Esophagus squamous epithelium (tissue), 5 donors: ENCODE measurements around the gene ANO6. TPM values are rescaled to one million over a fixed set of nuclear protein-coding genes. Genes with fewer than 3 reads are reported as not detected.

Experiments
- DNase-seq: peaks from one replicate; lab custom pipeline; 2025; lab: John Stamatoyannopoulos, UW
- H3K27ac ChIP-seq, 4 donors: fragments of 200-600 bp; sonication (generic); one replicate each; pipeline ENCODE4 v1.5.1; 2016 to 2019; ENCODE audit warnings: mild to moderate bottlenecking in 1 of 4
- H3K27me3 ChIP-seq, 4 donors: fragments of 200-600 bp; sonication (generic); 1 replicate in 3 of 4; 2 replicates in 1 of 4; pipeline versions ENCODE4 v1.5.1 to v1.6.0; 2017 to 2021; ENCODE audit warnings: antibody characterized with exemption in 1 of 4
- H3K36me3 ChIP-seq, 3 donors: fragments of 200-600 bp; sonication (generic); one replicate each; pipeline ENCODE4 v1.5.1; 2016 to 2019
- H3K4me1 ChIP-seq, 3 donors: fragments of 200-600 bp; sonication (generic); one replicate each; pipeline ENCODE4 v1.5.1; 2017 to 2019
- H3K4me3 ChIP-seq, 4 donors: fragments of 200-600 bp; sonication (generic); 1 replicate in 3 of 4; 2 replicates in 1 of 4; pipeline ENCODE4 v1.5.1; 2016 to 2019; ENCODE audit warnings: mild to moderate bottlenecking in 2 of 4, moderate library complexity in 1 of 4
- H3K9me3 ChIP-seq, 3 donors: fragments of 200-600 bp; sonication (generic); one replicate each; pipeline ENCODE4 v1.5.1; 2016 to 2019
- CTCF ChIP-seq, 6 experiments: fragments of 450-650 bp in 4 of 6; fragments of 200-600 bp in 2 of 6; sonication (generic) in 2 of 6; IDR thresholded peaks; one replicate each; pipeline ENCODE4 v1.5.1; 2016 to 2019; ENCODE audit warnings: antibody characterized with exemption in 6 of 6, mild to moderate bottlenecking in 4 of 6, moderate library complexity in 4 of 6
- POLR2A ChIP-seq, 4 donors: fragments of 450-650 bp; IDR thresholded peaks; one replicate each; pipeline ENCODE4 v1.6.1; 2017; ENCODE audit warnings: antibody characterized with exemption in 4 of 4, mild to moderate bottlenecking in 4 of 4, moderate library complexity in 3 of 4
- WGBS, 2 donors: methylation state at CpG; one replicate each; pipeline ENCODE4 v1.1.5; 2018; 5-methylcytosine and 5-hydroxymethylcytosine counted together
- intact Hi-C: fragments of 100-400 bp; cut with DNase I; formaldehyde crosslinking; loops from one replicate; pipeline ENCODE4 v1.15.0; 2022
- total RNA-seq, 4 donors: library from RNA; depleted of rRNA; stranded (reverse); fragments of >200 nt; gene quantifications; one replicate each; pipeline ENCODE4 v1.1.0, GENCODE V29; 2016
- donor health status: DM: yes; HTN: yes; CAD: no.

Gene ANO6
- total RNA-seq, 4 donors from 2014 or later = 13.0 to 40.8 (median 25.1) TPM

DNA sequence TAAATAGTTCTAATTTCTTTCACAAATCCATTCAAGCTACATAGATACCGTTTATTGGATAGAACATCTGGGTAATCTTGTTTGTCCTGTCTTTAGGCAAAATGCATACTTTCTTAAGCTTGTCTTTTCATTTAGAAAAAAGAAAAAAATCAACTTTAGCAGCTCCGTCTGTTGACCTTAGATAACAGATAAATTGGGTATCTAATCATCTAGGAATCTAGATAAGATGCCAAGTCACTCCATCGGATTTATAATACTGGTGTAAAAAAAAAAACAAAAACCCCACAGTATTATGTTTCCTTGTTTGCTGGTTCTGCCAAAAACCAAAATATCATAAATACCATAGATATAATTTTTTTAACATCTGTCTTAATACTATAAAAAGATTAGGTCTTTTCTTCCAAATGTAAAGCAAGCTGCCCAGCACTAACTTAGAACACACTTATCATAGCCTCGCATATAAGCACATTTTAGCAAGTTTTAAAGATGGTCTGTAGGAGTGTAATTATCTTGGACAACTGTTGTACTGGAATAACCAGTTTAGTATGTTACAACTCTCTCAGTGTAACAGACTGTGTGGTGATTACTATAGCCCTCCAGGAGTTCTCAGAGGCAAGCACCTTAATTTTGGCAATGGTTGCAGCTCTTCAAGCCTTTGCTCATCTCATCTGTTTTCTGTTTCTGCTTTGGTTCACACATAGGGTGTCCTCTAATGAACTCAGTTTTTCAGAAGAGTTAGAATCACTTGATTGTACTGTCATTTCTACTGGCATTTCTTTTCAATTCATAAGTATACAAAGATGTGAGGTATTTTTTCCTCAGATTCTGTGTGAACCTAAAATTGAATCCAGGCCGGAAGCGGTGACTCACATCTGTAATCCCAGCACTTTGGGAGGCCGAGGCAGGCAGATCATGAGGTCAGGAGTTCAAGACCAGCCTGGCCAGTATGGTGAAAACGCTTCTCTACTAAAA, 83.1 kb downstream of the ANO6 start:
- WGBS, 2 donors = 11 to 23% methylated on average over 8 of the region's 8 CpGs
- TF ChIP-seq POLR2A (IDR thresholded peaks at IDR 0.05) (no peak), CTCF (IDR thresholded peaks at IDR 0.05) (peak in 1 of 6 experiments; percentile 9)
- H3K36me3 ChIP-seq = no peaks in the 10 kb centered on the region
- H3K27me3 ChIP-seq = no peaks in the 10 kb centered on the region
- intact Hi-C loops = no loop called here
- peak overlapping the region; percentile 36 to 79 (median 60) for H3K27ac ChIP-seq
- H3K4me1 ChIP-seq = peaks cover 13 to 51% (median 16%) of the 10 kb centered on the region in 3 donors
- no peak overlapping the region for H3K4me3 ChIP-seq
- no peak for DNase-seq
- H3K9me3 ChIP-seq = no peaks in the 10 kb centered on the region

DNA sequence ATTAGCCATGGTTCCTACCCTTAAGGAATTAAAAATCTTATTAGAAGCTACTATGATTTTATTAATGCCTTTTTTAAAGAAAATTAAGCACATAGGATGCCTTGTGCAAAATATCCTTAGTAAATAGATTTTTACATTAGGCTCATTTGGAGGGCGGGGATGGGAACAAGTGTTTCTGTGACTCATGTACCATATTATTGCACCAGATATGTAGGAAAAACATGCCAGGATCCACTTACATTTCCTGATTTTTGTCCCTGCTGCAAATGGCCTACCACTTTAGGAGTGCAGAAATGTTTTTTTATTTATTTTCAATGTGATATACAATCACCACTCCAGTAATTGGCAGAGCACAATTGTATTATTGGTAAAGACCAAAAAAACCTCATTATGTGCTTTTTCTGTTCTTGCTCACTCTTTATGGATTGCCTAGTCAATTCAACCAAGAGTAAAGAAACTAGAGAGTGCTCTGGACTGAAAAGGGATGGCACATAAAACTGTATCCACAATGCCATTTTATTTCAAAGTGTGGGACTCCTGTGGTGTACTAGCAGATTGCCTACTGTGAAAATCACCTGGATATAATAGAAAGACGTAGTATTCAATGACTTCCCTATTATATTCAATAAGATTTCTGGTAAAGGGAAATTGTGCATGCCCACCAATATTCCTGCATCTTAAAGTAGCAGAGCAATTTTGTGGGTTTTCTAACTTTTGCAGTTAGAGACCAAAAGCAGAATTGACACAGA, 86.9 kb downstream of the ANO6 start:
- intact Hi-C loops = no loop called here
- TF ChIP-seq POLR2A (IDR thresholded peaks at IDR 0.05) = no peak
- TF ChIP-seq CTCF (IDR thresholded peaks at IDR 0.05) = no peak
- H3K27me3 ChIP-seq = no peaks in the 10 kb centered on the region
- H3K9me3 ChIP-seq = no peaks in the 10 kb centered on the region
- 92 to 94% methylated on average over 2 of the region's 2 CpGs for WGBS, 2 donors
- DNase-seq = no peak
- no peaks in the 10 kb centered on the region for H3K36me3 ChIP-seq
- H3K4me3 ChIP-seq = no peak overlapping the region
- peak overlapping the region in 2 of 4 donors; percentile 68 to 78 for H3K27ac ChIP-seq
- H3K4me1 ChIP-seq = peaks cover 20 to 76% (median 25%) of the 10 kb centered on the region in 3 donors

DNA sequence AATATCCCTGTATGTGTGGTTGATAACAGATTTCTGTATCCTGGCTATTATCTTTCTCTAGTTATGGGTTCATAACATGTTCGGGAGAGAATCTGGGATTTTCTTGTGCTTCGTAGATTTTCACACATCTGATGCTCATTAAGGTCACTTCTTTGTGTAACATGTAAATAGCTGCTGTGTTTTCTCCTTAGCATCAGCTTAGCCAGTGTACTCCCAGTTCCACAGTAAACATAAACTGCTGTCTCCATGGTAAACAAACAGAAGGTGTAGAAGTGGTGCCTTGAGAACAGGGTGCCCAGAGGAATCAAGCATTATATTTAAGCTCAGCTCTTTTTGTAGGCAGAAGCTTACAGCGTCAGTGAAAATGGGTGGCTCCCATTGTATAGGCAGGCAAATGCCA, 88.0 kb downstream of the ANO6 start:
- no peaks in the 10 kb centered on the region for H3K9me3 ChIP-seq
- no peak for DNase-seq
- no peak for TF ChIP-seq CTCF (IDR thresholded peaks at IDR 0.05)
- no peak for TF ChIP-seq POLR2A (IDR thresholded peaks at IDR 0.05)
- H3K4me3 ChIP-seq = no peak overlapping the region
- H3K4me1 ChIP-seq = peaks cover 17 to 72% (median 23%) of the 10 kb centered on the region in 3 donors
- intact Hi-C loops = no loop called here
- H3K36me3 ChIP-seq = no peaks in the 10 kb centered on the region
- H3K27me3 ChIP-seq = no peaks in the 10 kb centered on the region
- H3K27ac ChIP-seq = peak overlapping the region; percentile 18 to 78 (median 70)
- WGBS, 2 donors = 78% methylated on average over 3 of the region's 3 CpGs

DNA sequence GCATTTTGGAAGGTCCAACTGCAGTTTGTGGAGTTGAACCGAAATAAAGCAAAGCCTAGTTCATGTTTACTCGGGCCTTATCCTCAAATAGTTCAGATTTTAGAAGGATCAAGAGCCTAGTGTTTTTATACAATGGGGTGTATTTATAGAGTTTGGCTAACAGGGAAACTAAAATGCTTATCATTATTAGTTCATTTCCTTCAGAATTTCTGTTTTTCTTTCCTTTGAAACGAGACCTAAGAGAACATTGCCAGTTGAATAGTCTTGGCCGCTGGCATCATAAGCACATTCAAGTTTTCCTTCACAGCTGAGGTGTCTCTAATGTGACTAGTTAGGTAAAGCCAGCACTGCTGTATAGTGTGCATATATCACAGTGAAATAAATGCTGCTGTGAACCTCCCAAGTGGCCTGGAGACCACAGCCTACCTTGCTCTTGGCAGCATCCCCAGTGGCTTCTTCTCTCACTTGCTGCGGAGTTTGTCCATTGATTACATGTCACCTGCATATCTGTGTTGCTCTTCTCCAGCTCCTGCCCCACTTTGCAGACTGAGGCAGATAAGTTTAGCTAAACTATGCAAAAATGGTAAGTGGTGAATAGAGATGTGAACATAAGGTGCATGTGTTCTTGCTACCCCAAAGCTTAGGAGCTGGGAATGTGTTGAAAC, 88.8 kb downstream of the ANO6 start:
- WGBS, 2 donors = 24 to 67% methylated on average over 4 to 5 of the region's 5 CpGs
- peak overlapping the region; percentile 18 to 78 (median 70) for H3K27ac ChIP-seq
- TF ChIP-seq CTCF (IDR thresholded peaks at IDR 0.05) = no peak
- no peak for TF ChIP-seq POLR2A (IDR thresholded peaks at IDR 0.05)
- no peak overlapping the region for H3K4me3 ChIP-seq
- no peaks in the 10 kb centered on the region for H3K36me3 ChIP-seq
- no peak for DNase-seq
- H3K4me1 ChIP-seq = peaks cover 10 to 72% (median 16%) of the 10 kb centered on the region in 3 donors
- intact Hi-C loops = no loop called here
- H3K9me3 ChIP-seq = no peaks in the 10 kb centered on the region
- H3K27me3 ChIP-seq = no peaks in the 10 kb centered on the region
